Kidney epithelial cell (primary cell): Measurements from ENCODE around the gene TIMP3. TPM values are rescaled to one million over a fixed set of nuclear protein-coding genes. Genes with fewer than 3 reads are reported as not detected.

Source experiments
- DNase-seq: peaks from one replicate; pipeline ENCODE4 v3.0.0-alpha.2; 2010; ENCODE audit warnings: low read depth
- H3K27me3 ChIP-seq: 2 replicates; pipeline ENCODE4 v1.6.0; 2011; ENCODE audit warnings: low read length; ENCODE audit not compliant: control insufficient read depth, insufficient read depth
- H3K36me3 ChIP-seq: 2 replicates; pipeline ENCODE4 v1.5.1; 2011; ENCODE audit warnings: low read length; ENCODE audit not compliant: control insufficient read depth, insufficient read depth
- H3K4me3 ChIP-seq: 2 replicates; pipeline ENCODE4 v1.5.1; 2011; ENCODE audit warnings: low read depth, mild to moderate bottlenecking, control low read depth, low read length
- CTCF ChIP-seq: IDR thresholded peaks from 2 replicates; pipeline ENCODE4 v1.5.1; 2011; ENCODE audit warnings: mild to moderate bottlenecking, moderate library complexity, low read length, control low read depth, inconsistent platforms; ENCODE audit not compliant: insufficient read depth, poor library complexity, severe bottlenecking
- total RNA-seq: library from RNA; depleted of rRNA; stranded (reverse); fragments of >200 nt; gene quantifications from 2 replicates; pipeline ENCODE4 v1.2.3, GENCODE V29; 2015

The TIMP3 gene
- total RNA-seq, 1 donor from 2014 or later = 45.6 TPM

DNA sequence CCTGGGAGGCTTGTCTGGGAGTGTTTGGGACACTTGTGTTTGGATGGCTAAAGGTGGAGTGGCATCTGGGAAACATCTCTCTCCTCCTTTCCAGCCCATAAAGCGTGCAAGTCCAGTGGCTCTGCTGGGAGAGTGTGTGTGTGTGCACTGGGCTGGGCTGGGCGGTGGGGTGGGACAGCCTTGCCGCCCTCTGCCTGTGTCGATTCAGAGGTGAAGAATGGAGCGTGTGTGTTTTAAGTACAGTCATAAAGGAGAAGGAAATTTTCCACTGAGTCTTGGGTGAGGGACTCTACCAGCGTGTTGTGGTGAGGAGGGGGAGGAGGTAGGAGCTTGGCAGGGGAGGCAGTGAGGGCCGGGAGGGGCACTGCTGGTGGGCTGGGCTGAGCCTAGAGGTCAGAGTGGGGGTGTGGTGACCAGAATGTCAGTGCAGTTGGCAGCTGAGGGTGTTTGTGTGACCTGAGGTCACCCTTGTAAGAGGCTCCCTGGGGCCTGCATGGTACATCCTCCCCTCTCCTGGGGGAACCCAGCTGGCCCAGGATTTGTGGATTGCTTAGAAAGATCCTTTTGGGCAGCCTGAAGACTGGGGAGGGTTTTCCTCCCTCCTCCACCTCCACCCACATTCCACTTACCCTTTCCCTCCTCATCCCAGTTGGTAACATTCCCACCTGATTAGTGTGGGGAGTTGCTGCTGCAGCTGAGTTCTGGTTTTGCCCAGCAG, 1.7 kb downstream of the TIMP3 start:
- TF ChIP-seq CTCF = no peak
- Histone ChIP-seq H3K4me3 (peak overlapping the region; percentile 51), H3K27me3 (peaks cover 8% of the 10 kb centered on the region), H3K36me3 (no peaks in the 10 kb centered on the region)
- DNase-seq = peak; percentile 28

DNA sequence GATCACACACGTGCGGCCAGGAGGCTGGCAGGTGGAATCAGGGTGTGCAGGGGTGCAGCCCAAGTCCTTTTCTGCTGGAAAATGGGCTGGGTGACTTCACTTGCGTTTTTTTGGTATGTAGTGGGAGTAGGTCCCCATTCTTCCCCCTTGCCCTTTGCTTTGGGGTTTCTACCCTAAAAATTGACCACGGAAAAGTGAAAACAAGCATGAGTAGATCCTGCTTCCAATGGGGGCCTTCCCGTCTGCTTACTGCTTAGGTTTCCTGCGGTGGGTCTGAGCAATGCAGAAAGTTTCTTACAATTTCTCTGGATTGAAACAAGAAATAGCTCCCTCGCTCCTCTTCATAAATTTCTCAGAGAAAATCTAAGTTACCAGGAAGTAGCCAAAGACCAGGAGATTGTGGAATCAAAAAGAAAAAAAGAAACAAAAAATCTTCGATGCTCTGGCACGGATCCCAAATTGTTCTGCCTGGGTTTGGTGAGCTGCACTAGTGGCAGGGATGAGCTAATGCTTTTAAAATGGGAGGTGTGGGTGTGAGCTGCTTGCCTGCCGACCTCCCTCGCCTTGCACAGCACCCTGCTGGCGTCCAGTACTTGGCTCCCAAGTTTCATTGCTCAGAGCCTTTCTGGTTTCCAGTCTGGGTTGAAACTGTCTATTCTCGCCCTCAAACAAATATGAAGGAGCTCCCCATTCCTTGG, 2.4 kb downstream of the TIMP3 start:
- H3K36me3 ChIP-seq = no peaks in the 10 kb centered on the region
- H3K27me3 ChIP-seq = peaks cover 8% of the 10 kb centered on the region
- no peak for DNase-seq
- no peak for TF ChIP-seq CTCF
- H3K4me3 ChIP-seq = no peak overlapping the region

- Histone ChIP-seq H3K27me3 (peaks cover 8% of the 10 kb centered on the region), H3K4me3 (no peak overlapping the region), H3K36me3 (no peaks in the 10 kb centered on the region)
- DNase-seq = no peak
- TF ChIP-seq CTCF = no peak
Measured at GRCh38 chr22:32804531-32805360, 3.2 kb downstream of the TIMP3 start.

DNA sequence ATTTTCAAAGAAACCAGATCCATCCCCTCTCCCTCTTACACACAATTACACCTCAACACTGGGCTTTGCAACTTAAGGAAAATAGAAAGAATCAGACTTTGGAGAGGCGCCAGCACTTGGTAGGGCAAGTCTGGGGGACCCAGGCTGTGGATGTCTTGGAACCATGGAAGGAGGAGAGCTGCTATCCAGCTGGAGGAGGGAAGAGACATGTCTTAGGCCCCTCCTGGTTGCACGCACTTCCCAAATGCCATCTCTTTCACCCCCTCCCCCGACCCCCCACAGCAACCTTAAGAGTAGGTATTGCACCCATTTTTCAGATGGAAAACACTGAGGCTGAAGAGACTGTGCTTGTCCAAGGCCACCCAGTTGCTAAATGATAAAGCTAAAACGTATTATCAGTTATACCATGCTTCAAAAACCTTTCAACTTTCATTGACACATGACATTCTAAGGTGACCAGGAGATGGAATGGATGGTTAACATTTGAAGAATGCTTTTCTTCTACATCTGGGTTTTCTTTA, 3.9 kb downstream of the TIMP3 start:
- no peak overlapping the region for H3K4me3 ChIP-seq
- no peak for DNase-seq
- no peak for TF ChIP-seq CTCF
- H3K36me3 ChIP-seq = no peaks in the 10 kb centered on the region
- H3K27me3 ChIP-seq = peaks cover 8% of the 10 kb centered on the region

- no peak overlapping the region for H3K4me3 ChIP-seq
- peaks cover 4% of the 10 kb centered on the region for H3K27me3 ChIP-seq
- DNase-seq = no peak
- TF ChIP-seq CTCF = no peak
- no peaks in the 10 kb centered on the region for H3K36me3 ChIP-seq
Measured at GRCh38 chr22:32806296-32806695, 4.8 kb downstream of the TIMP3 start.
